ENCODE results near the gene NFKB1. TPM values are rescaled to one million over a fixed set of nuclear protein-coding genes. Genes with fewer than 3 reads are reported as not detected.
"Not testable (repeated sequence)": the region's sequence is repeated elsewhere in the genome, so short reads cannot be mapped to it uniquely, and the experiment has no call there.

NFKB1 gene
- total RNA-seq, 2 donors from 2014 or later = 17.8 to 19.3 TPM

DNA sequence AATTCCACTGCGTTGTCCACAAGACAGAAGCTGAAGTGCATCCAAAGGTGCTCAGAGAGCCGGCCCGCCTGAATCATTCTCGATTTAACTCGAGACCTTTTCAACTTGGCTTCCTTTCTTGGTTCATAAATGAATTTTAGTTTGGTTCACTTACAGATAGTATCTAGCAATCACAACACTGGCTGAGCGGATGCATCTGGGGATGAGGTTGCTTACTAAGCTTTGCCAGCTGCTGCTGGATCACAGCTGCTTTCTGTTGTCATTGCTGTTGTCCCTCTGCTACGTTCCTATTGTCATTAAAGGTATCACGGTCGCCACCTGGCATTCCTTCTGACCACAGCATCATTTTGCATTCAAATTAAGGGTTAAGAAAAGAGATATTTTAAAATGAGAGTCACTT lies 115.5 kb downstream of the NFKB1 start:
- Histone ChIP-seq H3K36me3 (peaks cover 37% of the 10 kb centered on the region), H3K4me1 (peaks cover 0 to 7% of the 10 kb centered on the region in 2 donors), H3K27ac (no peak overlapping the region), H3K27me3 (no peaks in the 10 kb centered on the region), H3K9me3 (no peaks in the 10 kb centered on the region), H3K4me3 (no peak overlapping the region)
- TF ChIP-seq, protein P1, sequence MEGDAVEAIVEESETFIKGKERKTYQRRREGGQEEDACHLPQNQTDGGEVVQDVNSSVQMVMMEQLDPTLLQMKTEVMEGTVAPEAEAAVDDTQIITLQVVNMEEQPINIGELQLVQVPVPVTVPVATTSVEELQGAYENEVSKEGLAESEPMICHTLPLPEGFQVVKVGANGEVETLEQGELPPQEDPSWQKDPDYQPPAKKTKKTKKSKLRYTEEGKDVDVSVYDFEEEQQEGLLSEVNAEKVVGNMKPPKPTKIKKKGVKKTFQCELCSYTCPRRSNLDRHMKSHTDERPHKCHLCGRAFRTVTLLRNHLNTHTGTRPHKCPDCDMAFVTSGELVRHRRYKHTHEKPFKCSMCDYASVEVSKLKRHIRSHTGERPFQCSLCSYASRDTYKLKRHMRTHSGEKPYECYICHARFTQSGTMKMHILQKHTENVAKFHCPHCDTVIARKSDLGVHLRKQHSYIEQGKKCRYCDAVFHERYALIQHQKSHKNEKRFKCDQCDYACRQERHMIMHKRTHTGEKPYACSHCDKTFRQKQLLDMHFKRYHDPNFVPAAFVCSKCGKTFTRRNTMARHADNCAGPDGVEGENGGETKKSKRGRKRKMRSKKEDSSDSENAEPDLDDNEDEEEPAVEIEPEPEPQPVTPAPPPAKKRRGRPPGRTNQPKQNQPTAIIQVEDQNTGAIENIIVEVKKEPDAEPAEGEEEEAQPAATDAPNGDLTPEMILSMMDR (IDR thresholded peaks at IDR 0.05) = no peak
- no peak for DNase-seq (ENCODE audit: low spot score)

DNA sequence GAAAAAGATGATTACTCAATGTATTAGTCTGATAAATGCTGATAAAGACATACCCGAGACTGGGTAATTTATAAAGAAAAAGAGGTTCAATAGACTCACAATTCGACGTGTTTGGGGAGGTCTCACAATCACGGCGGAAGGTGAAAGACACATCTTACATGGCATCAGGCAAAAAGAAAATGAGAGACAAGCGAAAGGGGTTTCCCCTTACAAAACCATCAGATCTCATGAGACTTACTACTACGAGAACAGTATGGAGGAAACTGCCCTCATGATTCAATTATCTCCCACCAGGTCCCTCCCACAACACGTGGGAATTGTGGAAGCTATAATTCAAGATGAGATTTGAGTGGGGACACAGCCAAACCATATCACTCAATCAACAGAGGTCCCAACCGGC lies 117.9 kb downstream of the NFKB1 start:
- H3K27me3 ChIP-seq; DNase-seq (ENCODE audit: low spot score); H3K27ac ChIP-seq; H3K9me3 ChIP-seq; H3K4me1 ChIP-seq; H3K4me3 ChIP-seq: not testable (repeated sequence)
- peaks cover 16% of the 10 kb centered on the region for H3K36me3 ChIP-seq

GRCh38 chr4:102619776-102620631 lies 118.8 kb downstream of the NFKB1 start:
- not testable (repeated sequence) for H3K27ac ChIP-seq; DNase-seq (ENCODE audit: low spot score); H3K27me3 ChIP-seq; H3K36me3 ChIP-seq; H3K9me3 ChIP-seq; H3K4me1 ChIP-seq; H3K4me3 ChIP-seq

DNA sequence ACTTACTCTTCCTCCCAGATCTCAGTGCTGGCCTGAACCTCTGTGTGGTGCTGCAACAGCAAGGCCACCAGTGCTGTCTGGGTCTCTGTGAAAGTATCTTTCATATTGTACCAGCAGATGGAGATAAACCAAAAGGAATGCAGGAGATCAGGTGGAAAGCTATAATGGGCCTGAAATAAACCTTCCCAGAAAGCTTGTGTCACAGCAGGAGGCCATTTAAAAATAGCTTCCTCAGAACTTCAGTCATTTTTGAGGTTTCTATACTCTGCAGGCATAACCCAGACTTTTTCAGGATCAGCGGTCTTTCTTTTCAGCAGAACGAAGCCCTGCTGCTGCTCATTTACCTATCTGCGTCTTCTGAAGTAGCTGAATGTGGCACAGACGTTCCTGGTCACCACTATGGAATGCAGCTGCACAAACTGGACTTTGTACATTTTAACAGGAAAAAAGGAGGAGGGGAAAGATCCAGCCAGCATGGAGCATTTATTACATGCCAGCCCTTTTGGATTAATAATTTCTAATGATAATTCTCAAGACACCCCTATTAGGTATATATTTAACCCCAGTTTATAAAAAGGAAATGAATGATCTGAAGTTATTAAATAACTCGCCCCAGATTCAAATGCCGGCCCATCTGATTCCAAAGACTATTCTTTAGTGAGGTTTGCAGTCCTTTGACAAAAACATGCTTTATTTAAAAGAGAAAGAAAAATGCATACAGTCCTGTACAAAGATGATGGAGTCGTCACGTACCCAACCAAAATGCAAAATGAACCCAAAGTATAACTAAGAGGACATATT lies 119.7 kb downstream of the NFKB1 start:
- H3K9me3 ChIP-seq = no peaks in the 10 kb centered on the region
- peak overlapping the region in 1 of 2 donors; percentile 6 for H3K4me3 ChIP-seq
- H3K27me3 ChIP-seq = no peaks in the 10 kb centered on the region
- H3K27ac ChIP-seq = peak overlapping the region in 1 of 2 donors; percentile 23
- peaks cover 0 to 7% of the 10 kb centered on the region in 2 donors for H3K4me1 ChIP-seq
- no peak for DNase-seq (ENCODE audit: low spot score)
- H3K36me3 ChIP-seq = no peaks in the 10 kb centered on the region
- TF ChIP-seq, protein P1 (IDR thresholded peaks at IDR 0.05) = peak; percentile 34 to 60

- Histone ChIP-seq H3K4me3 (no peak overlapping the region), H3K27ac (no peak overlapping the region), H3K9me3 (no peaks in the 10 kb centered on the region), H3K36me3 (no peaks in the 10 kb centered on the region), H3K27me3 (no peaks in the 10 kb centered on the region), H3K4me1 (peaks cover 0 to 7% of the 10 kb centered on the region in 2 donors)
- no peak for DNase-seq (ENCODE audit: low spot score)
- TF ChIP-seq, protein P1 (IDR thresholded peaks at IDR 0.05) = peak in 1 of 2 donors; percentile 29
Measured at GRCh38 chr4:102623622-102624021, 122.5 kb downstream of the NFKB1 start.

- Histone ChIP-seq H3K9me3 (no peaks in the 10 kb centered on the region), H3K4me3 (no peak overlapping the region), H3K27ac (no peak overlapping the region), H3K36me3 (no peaks in the 10 kb centered on the region), H3K27me3 (no peaks in the 10 kb centered on the region), H3K4me1 (peaks cover 0 to 7% of the 10 kb centered on the region in 2 donors)
- DNase-seq (ENCODE audit: low spot score) = no peak
- TF ChIP-seq, protein P1 (IDR thresholded peaks at IDR 0.05) = no peak
Measured at GRCh38 chr4:102624505-102624904, 123.3 kb downstream of the NFKB1 start.
